Panc1 (cell line): ENCODE data around the gene RDH5.

Source experiments
- CTCF ChIP-seq: fragments of 450-650 bp; IDR thresholded peaks from 2 replicates; pipeline ENCODE4 v1.5.1; 2017; ENCODE audit warnings: mild to moderate bottlenecking
- POLR2AphosphoS5 ChIP-seq: IDR thresholded peaks from 2 replicates; pipeline ENCODE4 v1.6.1; 2012; ENCODE audit warnings: mild to moderate bottlenecking, low read depth, low read length, moderate library complexity
- REST ChIP-seq, 2 experiments: IDR thresholded peaks; 2 replicates each; pipeline ENCODE4 v1.6.1; 2011 to 2012; ENCODE audit warnings: low read depth in 2 of 2, control low read depth in 1 of 2, low read length in 1 of 2, mild to moderate bottlenecking in 1 of 2, moderate library complexity in 1 of 2; ENCODE audit not compliant: insufficient read depth in 1 of 2
- SIN3A ChIP-seq: IDR thresholded peaks from 2 replicates; pipeline ENCODE4 v1.6.1; 2012; ENCODE audit warnings: low read depth, mild to moderate bottlenecking, low read length, moderate library complexity, borderline replicate concordance; ENCODE audit not compliant: insufficient read depth

GRCh38 chr12:55736076-55736475, 15.9 kb downstream of the RDH5 start:
- TF ChIP-seq CTCF (no peak), REST (IDR thresholded peaks at IDR 0.05; ENCODE audit: insufficient read depth in 1 of 2, low read depth in 2 of 2, low read length in 1 of 2) (no peak), POLR2AphosphoS5 (no peak), SIN3A (no peak)
